Esophagus squamous epithelium (tissue), 5 donors: ENCODE data around the gene NEUROD2. TPM values are rescaled to one million over a fixed set of nuclear protein-coding genes. Genes with fewer than 3 reads are reported as not detected.
A peak's percentile ranks its signal among the peaks of the same experiment; 100 is the strongest.

Source experiments
- DNase-seq: peaks from one replicate; lab custom pipeline; 2025; lab: John Stamatoyannopoulos, UW
- H3K27ac ChIP-seq, 4 donors: fragments of 200-600 bp; sonication (generic); one replicate each; pipeline ENCODE4 v1.5.1; 2016 to 2019; ENCODE audit warnings: mild to moderate bottlenecking in 1 of 4
- H3K27me3 ChIP-seq, 4 donors: fragments of 200-600 bp; sonication (generic); 1 replicate in 3 of 4; 2 replicates in 1 of 4; pipeline versions ENCODE4 v1.5.1 to v1.6.0; 2017 to 2021; ENCODE audit warnings: antibody characterized with exemption in 1 of 4
- H3K36me3 ChIP-seq, 3 donors: fragments of 200-600 bp; sonication (generic); one replicate each; pipeline ENCODE4 v1.5.1; 2016 to 2019
- H3K4me1 ChIP-seq, 3 donors: fragments of 200-600 bp; sonication (generic); one replicate each; pipeline ENCODE4 v1.5.1; 2017 to 2019
- H3K4me3 ChIP-seq, 4 donors: fragments of 200-600 bp; sonication (generic); 1 replicate in 3 of 4; 2 replicates in 1 of 4; pipeline ENCODE4 v1.5.1; 2016 to 2019; ENCODE audit warnings: mild to moderate bottlenecking in 2 of 4, moderate library complexity in 1 of 4
- H3K9me3 ChIP-seq, 3 donors: fragments of 200-600 bp; sonication (generic); one replicate each; pipeline ENCODE4 v1.5.1; 2016 to 2019
- POLR2A ChIP-seq, 4 donors: fragments of 450-650 bp; IDR thresholded peaks; one replicate each; pipeline ENCODE4 v1.6.1; 2017; ENCODE audit warnings: antibody characterized with exemption in 4 of 4, mild to moderate bottlenecking in 4 of 4, moderate library complexity in 3 of 4
- WGBS, 2 donors: methylation state at CpG; one replicate each; pipeline ENCODE4 v1.1.5; 2018; 5-methylcytosine and 5-hydroxymethylcytosine counted together
- intact Hi-C: fragments of 100-400 bp; cut with DNase I; formaldehyde crosslinking; loops from one replicate; pipeline ENCODE4 v1.15.0; 2022
- total RNA-seq, 4 donors: library from RNA; depleted of rRNA; stranded (reverse); fragments of >200 nt; gene quantifications; one replicate each; pipeline ENCODE4 v1.1.0, GENCODE V29; 2016
- TF ChIP-seq, protein P1 (sequence below), 6 experiments: fragments of 450-650 bp in 4 of 6; fragments of 200-600 bp in 2 of 6; sonication (generic) in 2 of 6; IDR thresholded peaks; one replicate each; pipeline ENCODE4 v1.5.1; 2016 to 2019; ENCODE audit warnings: antibody characterized with exemption in 6 of 6, mild to moderate bottlenecking in 4 of 6, moderate library complexity in 4 of 6
- donor health status: DM: yes; HTN: yes; CAD: no.

The NEUROD2 gene
- total RNA-seq, 4 donors from 2014 or later: not detected

DNA sequence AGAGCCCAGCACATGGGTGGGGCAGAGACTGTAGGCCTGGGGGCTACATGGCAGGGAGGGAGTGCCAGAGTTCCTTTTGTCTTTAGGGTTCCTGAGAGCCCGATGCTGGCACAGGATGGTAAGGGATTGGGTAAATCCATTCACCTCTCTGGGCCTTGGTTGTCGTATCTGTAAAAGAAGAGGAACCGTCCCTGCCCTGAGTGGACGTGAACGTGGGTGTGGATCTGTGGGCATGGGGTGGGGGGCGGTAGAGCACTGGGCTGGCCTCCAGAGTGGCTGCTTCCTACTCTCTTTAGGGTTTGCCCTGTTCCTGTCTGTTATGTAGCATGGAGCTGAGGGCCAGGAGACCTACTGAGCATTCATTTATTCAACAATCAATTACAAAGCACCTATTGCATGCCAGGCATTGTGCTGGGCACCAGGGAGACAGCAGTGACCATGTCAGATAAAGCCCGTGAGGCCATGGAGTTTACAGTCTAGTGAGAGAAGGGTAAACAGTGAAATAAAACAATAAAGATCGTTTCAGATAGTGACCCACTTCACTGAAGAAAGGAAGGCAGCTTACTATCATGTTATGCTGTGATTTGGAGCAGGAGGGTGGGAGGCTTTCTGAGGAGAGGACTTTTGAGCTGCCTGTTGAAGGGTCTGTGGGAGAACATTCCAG, 44.3 kb upstream of the NEUROD2 start:
- Histone ChIP-seq H3K36me3 (peaks cover 0 to 58% (median 0%) of the 10 kb centered on the region in 3 donors), H3K9me3 (no peaks in the 10 kb centered on the region), H3K27ac (peak overlapping the region in 3 of 4 donors; percentile 7 to 62 (median 38)), H3K4me3 (no peak overlapping the region), H3K27me3 (no peaks in the 10 kb centered on the region), H3K4me1 (peaks cover 0 to 38% (median 9%) of the 10 kb centered on the region in 3 donors)
- WGBS, 2 donors: 67 to 70% methylated on average over 6 of the region's 8 CpGs
- no peak for TF ChIP-seq POLR2A (IDR thresholded peaks at IDR 0.05)
- TF ChIP-seq, protein P1, sequence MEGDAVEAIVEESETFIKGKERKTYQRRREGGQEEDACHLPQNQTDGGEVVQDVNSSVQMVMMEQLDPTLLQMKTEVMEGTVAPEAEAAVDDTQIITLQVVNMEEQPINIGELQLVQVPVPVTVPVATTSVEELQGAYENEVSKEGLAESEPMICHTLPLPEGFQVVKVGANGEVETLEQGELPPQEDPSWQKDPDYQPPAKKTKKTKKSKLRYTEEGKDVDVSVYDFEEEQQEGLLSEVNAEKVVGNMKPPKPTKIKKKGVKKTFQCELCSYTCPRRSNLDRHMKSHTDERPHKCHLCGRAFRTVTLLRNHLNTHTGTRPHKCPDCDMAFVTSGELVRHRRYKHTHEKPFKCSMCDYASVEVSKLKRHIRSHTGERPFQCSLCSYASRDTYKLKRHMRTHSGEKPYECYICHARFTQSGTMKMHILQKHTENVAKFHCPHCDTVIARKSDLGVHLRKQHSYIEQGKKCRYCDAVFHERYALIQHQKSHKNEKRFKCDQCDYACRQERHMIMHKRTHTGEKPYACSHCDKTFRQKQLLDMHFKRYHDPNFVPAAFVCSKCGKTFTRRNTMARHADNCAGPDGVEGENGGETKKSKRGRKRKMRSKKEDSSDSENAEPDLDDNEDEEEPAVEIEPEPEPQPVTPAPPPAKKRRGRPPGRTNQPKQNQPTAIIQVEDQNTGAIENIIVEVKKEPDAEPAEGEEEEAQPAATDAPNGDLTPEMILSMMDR (IDR thresholded peaks at IDR 0.05): no peak
- intact Hi-C loops: no loop called here
- no peak for DNase-seq

DNA sequence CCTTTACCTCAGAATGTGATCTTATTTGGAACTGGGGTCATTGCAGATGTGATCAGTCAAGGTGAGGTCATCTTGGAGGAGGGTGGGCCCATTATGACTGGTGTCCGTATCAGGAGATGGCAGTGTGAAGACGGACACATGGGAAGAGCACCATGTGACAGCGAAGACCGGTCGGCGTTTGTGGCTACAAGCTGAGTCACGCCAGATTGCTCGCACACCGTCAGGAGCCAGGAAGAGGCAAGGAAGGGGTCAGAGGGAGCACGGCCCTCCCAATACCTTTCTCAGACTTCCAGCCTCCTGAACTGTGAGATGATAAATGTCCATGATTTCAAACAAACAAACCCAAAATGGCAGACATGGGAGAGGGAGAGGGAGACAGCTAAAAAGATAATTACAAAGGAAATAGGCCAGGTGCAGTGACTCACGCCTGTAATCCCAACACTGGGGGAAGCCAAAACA, 42.4 kb upstream of the NEUROD2 start:
- 67 to 81% methylated on average over 9 to 11 of the region's 11 CpGs for WGBS, 2 donors

DNA sequence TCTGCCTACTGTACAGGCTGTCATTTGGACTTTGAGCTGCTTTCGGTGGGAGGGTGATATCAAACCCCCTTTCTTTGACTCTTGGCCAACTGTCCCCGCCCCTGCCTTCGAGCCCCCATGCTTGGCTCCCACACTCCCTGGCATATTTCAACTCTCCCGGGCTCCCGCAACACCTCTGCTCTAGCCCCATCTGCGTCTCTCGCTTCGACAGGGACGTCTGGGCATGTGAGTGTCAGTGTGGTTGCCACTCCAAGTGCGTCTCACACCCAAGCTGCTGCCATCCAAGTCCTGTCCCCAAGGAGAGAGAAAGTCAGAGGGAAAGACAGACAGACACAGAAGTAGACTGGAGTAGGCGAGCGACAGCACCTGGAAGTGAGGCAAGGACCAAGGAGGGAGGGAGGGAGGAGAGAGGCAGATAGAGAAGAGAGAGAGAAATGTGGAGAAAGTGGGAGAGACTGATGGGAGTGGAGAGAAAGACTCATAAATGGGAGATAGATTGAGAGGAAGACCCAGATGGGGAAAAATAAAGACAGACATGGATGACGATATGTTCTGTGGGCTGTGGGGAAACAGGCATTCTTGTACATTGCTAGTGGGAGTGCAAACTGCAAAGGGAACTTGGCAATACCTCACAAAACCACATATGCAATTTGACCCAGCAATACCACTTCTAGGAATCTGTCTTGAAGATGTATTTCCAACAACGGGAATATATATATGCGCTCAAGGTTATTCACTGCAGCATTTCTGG, 41.1 kb upstream of the NEUROD2 start:
- 79 to 90% methylated on average over 8 to 15 of the region's 15 CpGs for WGBS, 2 donors
- DNase-seq: no peak
- Histone ChIP-seq H3K9me3 (no peaks in the 10 kb centered on the region), H3K4me1 (peaks cover 3 to 52% (median 10%) of the 10 kb centered on the region in 3 donors), H3K4me3 (no peak overlapping the region), H3K27me3 (no peaks in the 10 kb centered on the region), H3K27ac (no peak overlapping the region), H3K36me3 (peaks cover 0 to 37% (median 0%) of the 10 kb centered on the region in 3 donors)
- intact Hi-C loops: no loop called here
- no peak for TF ChIP-seq POLR2A (IDR thresholded peaks at IDR 0.05)
- TF ChIP-seq, protein P1 (IDR thresholded peaks at IDR 0.05): no peak

More for the DNA sequence above, 42.4 kb upstream of the NEUROD2 start:
- no peaks in the 10 kb centered on the region for H3K27me3 ChIP-seq
- no peak overlapping the region for H3K4me3 ChIP-seq
- no peak for TF ChIP-seq POLR2A (IDR thresholded peaks at IDR 0.05)
- TF ChIP-seq, protein P1 (IDR thresholded peaks at IDR 0.05): no peak
- peaks cover 0 to 45% (median 9%) of the 10 kb centered on the region in 3 donors for H3K4me1 ChIP-seq
- peaks cover 0 to 47% (median 0%) of the 10 kb centered on the region in 3 donors for H3K36me3 ChIP-seq
- H3K9me3 ChIP-seq: no peaks in the 10 kb centered on the region
- H3K27ac ChIP-seq: no peak overlapping the region
- no peak for DNase-seq
- intact Hi-C loops: no loop called here

DNA sequence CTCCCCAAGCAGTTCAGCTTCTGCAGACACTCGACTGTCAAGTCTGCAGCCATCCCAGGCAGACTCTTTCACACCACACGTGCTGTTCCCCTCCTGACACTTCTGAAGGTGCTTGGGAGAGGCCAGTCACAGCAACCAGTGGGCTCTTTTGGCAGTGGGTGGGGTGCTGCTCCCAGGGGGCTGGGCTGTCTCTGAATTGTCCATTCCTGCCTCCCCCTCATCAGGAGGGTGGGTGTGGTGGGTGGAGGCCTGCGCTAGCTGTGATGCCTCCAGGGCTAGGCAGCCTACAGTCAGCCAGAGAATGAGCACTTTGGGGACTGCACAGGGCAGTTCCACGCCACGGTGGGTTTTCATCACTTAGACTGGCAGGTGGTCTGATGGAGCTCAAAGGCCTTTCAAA, 39.5 kb upstream of the NEUROD2 start:
- H3K27ac ChIP-seq: no peak overlapping the region
- peaks cover 0 to 31% (median 0%) of the 10 kb centered on the region in 3 donors for H3K36me3 ChIP-seq
- intact Hi-C loops: no loop called here
- H3K27me3 ChIP-seq: no peaks in the 10 kb centered on the region
- 80 to 88% methylated on average over 4 of the region's 5 CpGs for WGBS, 2 donors
- TF ChIP-seq, protein P1 (IDR thresholded peaks at IDR 0.05): no peak
- TF ChIP-seq POLR2A (IDR thresholded peaks at IDR 0.05): no peak
- H3K4me3 ChIP-seq: no peak overlapping the region
- H3K9me3 ChIP-seq: no peaks in the 10 kb centered on the region
- H3K4me1 ChIP-seq: peaks cover 12 to 52% (median 13%) of the 10 kb centered on the region in 3 donors
- no peak for DNase-seq

DNA sequence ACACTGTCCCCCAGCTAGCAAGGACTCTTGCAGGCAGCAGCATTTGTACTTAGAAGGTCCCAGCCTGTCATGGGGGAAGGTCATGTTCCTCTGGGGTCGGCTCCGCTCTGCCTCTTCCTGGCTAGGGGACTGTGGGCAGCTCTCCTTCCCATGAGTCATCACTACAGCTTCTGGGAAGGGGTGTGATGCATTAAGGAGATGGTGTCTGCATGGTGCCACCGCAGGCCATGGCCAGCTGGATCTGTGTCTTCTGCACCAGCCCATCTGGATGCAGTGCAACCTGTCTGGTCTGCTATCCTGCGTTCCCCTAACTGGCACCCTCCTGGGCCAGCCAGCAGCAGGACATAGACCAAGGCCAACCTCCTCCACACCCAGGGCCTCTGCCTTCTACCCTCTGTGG, 35.6 kb upstream of the NEUROD2 start:
- intact Hi-C loops: no loop called here
- H3K4me1 ChIP-seq: peaks cover 30 to 76% (median 42%) of the 10 kb centered on the region in 3 donors
- no peaks in the 10 kb centered on the region for H3K27me3 ChIP-seq
- H3K36me3 ChIP-seq: peaks cover 0 to 28% (median 0%) of the 10 kb centered on the region in 3 donors
- no peak overlapping the region for H3K4me3 ChIP-seq
- 54 to 63% methylated on average over 2 to 4 of the region's 4 CpGs for WGBS, 2 donors
- no peak overlapping the region for H3K27ac ChIP-seq
- H3K9me3 ChIP-seq: no peaks in the 10 kb centered on the region
- no peak for TF ChIP-seq POLR2A (IDR thresholded peaks at IDR 0.05)
- TF ChIP-seq, protein P1 (IDR thresholded peaks at IDR 0.05): no peak
- no peak for DNase-seq
